NCI-H1436 (cell line): ENCODE results near the gene MSL1.

Experiments
- DNase-seq: peaks from one replicate; lab custom pipeline; 2025; lab: John Stamatoyannopoulos, UW

MSL1 gene

DNA sequence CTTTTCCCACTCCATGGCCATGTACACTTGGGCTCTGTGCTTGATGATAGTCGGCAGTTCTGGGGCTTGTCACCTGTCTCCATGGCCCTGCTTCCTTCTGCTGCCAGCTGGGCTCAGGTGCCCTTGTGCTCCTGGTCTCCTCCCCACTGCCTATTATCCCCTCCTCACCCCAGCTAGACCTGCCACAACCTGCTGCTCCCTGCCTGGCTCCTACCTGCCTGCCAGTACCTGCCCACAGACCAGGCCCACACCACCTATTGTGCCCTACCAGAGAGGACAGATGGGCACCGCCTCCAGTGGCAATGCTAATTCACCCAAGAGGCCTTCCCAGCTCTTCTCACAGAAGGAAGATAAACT, 55.0 kb downstream of the MSL1 start:
- no peak for DNase-seq

DNA sequence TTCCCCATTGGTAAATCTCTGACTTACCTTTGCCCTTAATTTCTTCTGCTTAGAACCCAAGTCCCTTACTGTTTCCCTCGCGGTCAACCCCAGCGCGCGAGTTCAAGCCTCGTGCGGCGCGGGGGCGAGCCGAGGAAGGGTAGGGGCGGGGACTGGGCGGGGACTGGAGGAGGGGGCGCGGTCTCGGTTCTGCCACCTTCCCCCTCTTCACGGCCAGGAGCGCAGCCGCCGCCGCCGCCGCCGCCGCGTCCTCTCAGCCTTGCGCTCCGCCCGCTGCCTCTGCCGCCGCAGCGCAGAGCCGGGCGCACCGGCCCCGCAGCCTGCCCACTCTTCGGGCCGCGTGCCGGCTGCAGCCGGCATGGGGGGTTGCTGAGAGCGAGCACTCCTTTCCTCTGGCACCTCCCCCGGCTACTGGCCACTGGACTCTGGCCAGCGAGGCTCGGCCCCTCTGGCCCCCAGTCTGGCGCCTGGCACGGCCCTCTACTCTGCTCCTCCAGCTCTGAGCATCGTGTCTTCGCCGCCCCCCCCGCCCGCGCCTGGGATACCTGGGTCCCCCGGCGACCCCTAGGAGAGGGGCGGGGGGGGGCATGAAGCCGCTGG, 55.6 kb downstream of the MSL1 start, which contains the start of gene RAPGEFL1:
RAPGEFL1 (plus strand) TSS at position 196 of the 600 bp plus-strand sequence; CDS start at position 588, 392 bp downstream.
- peak; percentile 84 for DNase-seq

DNA sequence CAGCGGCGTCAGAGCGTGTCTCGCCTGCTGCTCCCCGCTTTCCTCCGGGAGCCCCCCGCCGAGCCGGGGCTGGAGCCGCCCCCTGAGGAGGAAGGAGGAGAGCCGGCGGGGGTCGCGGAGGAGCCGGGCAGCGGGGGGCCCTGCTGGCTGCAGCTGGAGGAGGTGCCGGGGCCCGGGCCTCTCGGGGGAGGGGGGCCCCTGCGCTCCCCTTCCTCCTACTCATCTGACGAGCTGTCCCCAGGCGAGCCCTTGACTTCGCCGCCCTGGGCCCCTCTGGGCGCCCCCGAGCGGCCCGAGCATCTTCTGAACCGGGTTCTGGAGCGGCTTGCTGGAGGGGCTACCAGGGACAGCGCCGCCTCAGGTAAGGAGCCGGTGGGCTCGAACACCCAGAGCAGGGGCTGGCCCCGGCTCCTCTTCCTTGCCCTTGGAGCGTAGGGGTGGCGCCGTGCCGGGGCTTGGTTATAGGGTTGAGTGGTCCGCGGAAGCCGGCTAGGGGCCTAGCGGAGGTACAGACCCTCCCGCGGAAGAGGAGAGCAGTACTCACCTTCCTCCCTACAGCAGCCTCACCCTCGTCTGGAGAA, 56.3 kb downstream of the MSL1 start:
- no peak for DNase-seq

DNA sequence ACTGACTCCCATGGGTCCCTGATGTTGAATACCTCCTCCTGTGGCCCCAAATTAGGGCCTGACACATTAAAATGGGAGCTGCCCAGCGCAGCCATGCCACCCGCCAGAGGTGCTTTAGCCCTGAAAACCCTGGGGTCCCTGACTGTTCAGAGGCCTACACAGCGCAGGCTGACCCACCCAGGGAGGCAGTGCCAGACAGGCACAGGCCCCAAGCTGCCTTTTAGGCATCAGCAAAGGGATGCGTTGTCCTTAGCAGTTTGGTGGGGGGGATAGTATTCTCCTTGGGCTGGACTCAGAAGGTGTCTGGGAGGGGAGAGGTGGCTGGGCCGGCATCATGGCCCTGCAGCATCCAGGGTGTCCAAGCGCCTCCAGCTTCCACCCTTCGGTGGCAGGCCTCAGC, 56.9 kb downstream of the MSL1 start:
- DNase-seq, result no peak

DNA sequence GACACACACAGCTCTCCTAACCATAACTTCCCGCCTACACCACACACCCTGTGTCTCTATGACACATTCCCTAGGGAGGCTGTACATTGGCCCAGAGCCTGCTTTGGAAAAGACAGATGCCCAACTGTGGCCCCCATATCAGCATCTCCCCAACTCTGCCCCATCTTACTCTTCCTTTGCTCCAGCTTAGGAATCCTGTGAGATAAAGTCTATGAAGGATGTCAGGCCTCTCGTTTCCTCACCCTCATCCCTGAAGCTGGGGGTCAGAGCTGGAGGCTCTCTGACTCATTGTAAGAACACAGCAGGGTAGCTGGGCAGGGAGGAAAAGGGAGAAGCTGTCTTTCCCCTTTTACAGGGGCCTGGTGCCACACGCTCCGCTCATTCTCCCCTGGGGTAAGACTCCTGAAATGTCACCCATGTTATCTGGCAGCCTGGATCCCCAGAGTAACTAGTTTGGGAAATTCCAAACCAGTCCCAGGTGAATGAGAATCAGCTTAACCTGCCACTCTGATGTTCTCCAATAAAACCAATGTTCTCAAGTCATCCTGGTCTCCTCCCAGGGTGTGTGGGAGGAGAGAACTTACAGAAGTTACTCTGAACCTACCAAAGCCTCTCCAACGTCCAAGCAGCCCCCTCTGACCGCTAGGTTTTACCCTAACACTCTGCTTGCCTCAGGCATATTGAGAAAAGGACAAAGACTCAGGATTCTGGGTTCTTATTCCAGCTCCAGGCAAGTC, 58.3 kb downstream of the MSL1 start:
- DNase-seq, result no peak

DNA sequence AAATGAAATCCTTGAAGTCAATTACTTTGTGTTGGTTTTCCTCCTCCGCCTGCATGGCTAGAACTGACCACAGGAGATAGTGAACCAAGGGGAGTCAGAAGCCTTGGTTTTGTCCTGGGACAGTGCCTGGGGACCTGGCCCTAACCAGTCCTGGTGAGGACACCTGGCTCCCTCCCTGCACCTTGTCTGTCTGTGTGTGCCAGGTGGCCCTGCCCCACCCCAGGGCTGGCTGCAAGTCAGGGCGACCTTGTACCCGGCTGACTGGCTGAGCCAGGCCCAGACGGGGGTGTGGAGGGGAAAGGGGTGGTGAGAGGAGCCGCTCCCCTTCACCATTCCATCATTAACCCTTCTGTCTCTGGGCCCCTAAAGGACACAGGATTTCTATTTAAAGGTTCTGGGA, 58.9 kb downstream of the MSL1 start:
- DNase-seq, result no peak

DNA sequence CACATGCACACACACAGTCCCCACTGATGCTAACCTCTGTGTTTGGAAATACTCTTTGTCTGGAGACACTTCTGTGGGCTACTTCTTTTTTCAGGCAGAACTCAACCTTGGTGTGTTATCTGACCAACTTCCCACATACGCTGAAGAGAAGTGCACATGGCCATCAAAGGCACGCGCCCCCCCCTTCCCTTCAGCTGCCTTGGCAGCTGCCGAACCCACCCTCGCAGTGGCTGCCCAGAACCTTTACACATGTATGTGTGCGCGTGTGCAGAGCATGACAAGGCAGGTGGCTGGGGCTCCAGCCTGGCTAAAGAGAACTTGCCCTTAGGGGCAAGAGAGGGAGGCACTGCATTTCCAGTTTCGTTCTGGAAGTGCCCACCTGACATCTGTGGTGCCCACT, 59.4 kb downstream of the MSL1 start:
- DNase-seq, result no peak

DNA sequence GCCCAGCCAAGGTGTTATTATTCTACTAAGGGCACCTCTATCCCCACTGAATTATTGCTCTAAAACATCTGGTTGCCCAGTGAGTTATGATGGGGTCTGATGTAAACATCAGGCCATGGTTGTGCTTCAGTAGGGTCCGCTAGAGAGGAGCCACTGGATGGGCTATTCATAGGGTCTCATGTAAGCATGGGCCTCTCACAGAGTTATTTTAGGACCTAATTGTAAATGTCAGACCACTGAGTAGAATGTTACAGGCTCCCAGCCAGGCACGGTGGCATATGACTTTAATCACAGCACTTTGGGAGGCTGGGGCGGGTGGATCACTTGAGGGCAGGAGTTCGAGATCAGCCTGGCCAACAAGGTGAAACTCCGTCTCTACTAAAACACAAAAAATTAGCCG, 60.8 kb downstream of the MSL1 start:
- DNase-seq, result no peak
